ENCODE results near the gene CHRNG.

The CHRNG gene

DNA sequence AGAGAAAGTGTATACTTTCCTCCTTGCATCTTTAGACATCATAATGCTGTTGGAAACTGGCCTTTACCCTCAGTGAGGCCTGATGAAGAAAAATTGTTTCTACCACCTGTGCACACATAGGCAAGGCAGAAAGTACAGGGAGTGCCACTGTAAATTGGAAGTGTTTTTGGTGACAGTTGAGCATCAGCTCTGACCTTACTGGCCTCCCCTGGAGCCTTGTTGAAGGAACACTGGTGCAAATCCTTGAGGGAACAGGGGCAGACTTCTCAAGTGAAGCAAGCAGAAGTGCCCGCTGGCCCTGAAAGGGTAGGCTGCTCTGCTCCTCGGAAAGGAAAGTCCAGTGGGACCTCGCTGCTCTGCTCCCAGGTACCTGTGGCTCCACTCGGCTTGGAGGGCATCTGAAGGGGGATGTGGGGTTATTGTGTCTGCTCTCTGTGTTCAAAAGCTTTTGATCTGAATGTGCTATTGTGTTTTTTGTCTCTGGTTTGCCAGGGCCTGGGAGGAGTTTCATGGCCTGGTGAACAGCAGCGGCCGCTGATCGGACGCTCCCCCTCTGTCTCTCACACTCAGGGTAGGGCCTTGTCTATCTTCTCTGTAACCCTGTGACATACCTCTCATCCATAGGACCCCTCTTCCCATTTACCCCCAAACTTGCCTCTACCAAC, 34.4 kb downstream of the CHRNG start:
- TF ChIP-seq, protein P1, sequence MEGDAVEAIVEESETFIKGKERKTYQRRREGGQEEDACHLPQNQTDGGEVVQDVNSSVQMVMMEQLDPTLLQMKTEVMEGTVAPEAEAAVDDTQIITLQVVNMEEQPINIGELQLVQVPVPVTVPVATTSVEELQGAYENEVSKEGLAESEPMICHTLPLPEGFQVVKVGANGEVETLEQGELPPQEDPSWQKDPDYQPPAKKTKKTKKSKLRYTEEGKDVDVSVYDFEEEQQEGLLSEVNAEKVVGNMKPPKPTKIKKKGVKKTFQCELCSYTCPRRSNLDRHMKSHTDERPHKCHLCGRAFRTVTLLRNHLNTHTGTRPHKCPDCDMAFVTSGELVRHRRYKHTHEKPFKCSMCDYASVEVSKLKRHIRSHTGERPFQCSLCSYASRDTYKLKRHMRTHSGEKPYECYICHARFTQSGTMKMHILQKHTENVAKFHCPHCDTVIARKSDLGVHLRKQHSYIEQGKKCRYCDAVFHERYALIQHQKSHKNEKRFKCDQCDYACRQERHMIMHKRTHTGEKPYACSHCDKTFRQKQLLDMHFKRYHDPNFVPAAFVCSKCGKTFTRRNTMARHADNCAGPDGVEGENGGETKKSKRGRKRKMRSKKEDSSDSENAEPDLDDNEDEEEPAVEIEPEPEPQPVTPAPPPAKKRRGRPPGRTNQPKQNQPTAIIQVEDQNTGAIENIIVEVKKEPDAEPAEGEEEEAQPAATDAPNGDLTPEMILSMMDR (IDR thresholded peaks at IDR 0.05), result no peak

DNA sequence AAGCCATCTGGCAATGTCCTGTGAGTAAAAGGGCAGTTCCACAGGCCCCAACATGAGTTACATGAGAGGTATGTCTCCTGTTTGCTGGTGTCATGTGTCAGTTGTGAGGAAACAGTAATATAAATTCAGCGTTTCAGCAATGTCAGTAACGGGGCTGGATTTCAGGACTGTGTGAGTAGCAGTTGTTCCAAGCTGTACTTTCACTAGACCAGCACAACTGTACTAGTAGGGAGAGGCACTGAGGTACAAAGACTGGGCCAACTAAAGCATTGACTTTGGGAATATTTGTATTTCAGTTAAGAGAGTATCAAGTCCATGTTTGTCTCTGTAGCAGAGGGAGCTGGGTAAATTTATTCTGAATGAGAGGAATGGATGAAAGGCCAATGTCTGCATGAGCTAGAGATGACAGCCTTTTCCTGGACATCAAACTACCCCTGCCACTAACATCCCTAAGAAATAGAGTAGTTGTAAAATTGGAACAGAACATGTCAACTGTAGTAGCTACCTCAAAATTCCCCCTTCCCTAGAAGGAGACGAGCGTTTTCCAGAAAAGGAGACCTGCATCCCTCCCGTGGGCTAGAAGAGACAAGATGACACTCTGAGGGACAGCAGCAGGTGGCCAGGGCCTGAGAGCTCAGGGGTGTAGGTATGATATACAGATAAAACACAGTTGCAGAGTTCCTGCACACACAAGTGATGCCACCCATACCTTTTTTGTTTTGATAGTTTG, 35.3 kb downstream of the CHRNG start:
- TF ChIP-seq, protein P1 (IDR thresholded peaks at IDR 0.05), result no peak

DNA sequence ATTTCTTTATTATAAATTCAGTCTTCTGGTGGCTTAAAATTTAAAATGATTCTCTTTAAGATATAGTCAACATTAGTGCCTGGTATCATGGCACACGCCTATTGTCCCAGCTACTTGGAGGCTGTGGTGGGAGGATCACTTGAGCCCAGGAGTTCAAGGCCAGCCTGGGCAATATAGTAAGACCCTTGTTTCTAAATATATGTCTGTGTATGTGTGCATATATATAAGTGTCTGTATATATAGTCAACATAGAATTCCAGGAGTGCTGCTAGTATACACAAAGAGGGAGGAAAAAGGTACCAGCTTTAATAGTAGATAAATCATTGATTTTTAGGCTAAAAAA, 35.9 kb downstream of the CHRNG start:
- TF ChIP-seq, protein P1 (IDR thresholded peaks at IDR 0.05), result no peak

DNA sequence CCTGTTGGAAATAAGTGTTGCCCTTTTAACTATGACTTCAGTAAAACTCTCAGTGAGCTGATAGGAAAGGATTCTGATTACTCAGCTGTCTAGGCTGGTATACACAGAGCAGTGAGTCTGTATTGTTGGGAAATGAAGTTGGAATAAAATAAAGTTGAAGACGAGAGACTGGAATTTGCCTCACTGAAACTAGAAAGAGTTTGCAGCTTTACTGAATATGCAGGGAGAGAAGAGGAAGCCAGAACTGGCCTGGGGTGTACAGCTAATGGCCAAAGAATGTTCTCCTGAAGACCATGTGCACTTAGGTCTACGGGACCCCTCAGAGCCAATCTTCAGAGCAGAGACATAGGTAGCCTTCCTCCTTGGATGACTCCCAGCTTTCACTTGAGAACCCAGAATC, 37.5 kb downstream of the CHRNG start:
- TF ChIP-seq, protein P1 (IDR thresholded peaks at IDR 0.05), result no peak

DNA sequence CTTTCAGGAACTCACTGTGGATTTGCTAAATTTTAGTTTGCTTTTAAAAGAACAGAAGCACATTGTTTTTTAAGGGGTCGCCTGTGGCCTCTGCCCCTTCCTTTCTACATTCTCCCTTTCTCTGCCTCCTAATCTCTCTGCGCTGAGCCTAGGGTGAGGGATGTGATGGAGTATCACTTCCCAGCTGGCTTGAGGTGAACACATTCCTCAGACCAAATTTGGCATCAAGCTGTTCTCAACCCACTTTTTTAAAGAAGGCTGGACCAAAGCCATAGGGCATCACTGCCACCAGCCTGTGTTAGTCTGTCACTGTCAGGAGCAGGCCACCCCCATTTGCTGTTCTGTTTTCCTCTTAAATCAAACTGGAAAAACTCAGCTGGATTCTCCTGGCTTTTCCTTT, 38.3 kb downstream of the CHRNG start:
- TF ChIP-seq, protein P1 (IDR thresholded peaks at IDR 0.05), result no peak

DNA sequence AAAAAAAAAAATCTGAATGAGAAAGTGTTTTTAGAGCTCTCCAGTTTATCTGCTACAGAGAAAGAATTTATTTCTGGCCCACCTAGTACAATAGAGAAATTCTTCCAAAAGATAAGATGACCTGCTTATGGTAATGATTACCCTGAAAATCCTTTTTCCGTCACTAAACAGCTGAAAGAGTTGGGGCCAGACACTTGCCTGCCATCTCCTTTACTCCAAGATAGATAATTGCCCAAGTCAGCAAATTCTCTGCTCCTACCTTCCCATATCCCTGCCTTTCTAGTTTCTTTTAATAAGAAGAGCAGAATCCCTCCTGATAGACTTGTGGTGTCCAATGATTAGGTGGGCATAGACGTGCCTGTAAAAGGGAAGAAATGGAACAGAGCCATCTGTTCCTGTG, 39.1 kb downstream of the CHRNG start:
- TF ChIP-seq, protein P1 (IDR thresholded peaks at IDR 0.05), result no peak

DNA sequence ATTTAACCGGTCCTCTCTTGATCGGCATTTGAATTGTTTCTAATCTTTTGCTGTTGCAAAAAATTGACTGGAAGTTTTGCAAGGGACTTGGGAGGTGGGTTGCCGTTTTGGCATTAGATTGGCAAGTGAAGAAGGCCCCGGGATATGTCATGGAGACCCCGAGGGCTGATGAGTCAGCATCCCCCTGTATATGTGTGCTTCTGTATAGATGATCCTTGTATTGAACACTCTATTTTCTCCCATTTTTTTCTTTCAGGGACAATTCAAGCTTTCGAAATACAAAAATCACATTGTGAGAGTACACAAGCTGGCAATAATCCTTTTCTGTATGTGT, 41.1 kb downstream of the CHRNG start:
- TF ChIP-seq, protein P1 (IDR thresholded peaks at IDR 0.05), result no peak

Data from LNCAP (cell line).